GM10248 (cell line): ENCODE results near the gene ZC3H18.
"Not testable (repeated sequence)": the region's sequence is repeated elsewhere in the genome, so short reads cannot be mapped to it uniquely, and the experiment has no call there.

Experiments
- CTCF ChIA-PET: fragments of 300-600 bp; sonication (Branson Sonifier 250); formaldehyde crosslinking; extraction: SDS; loops from one replicate; lab custom pipeline; 2021; ENCODE audit warnings: antibody characterized with exemption; lab: Yijun Ruan, JAX
- POLR2A ChIA-PET: fragments of 350-650 bp; sonication (Branson Sonifier 250); formaldehyde crosslinking; extraction: SDS; loops from one replicate; lab custom pipeline; 2020; ENCODE audit warnings: antibody characterized with exemption; lab: Yijun Ruan, JAX
- DNase-seq: peaks from one replicate; pipeline ENCODE4 v3.0.0; 2012; ENCODE audit errors: extremely low spot score
- TF ChIP-seq, protein P1 (sequence below): IDR thresholded peaks from 2 replicates; pipeline ENCODE4 v1.5.1; 2012; ENCODE audit warnings: mild to moderate bottlenecking, low read depth; ENCODE audit errors: extremely low read depth, missing control alignments, control extremely low read depth

The ZC3H18 gene

DNA sequence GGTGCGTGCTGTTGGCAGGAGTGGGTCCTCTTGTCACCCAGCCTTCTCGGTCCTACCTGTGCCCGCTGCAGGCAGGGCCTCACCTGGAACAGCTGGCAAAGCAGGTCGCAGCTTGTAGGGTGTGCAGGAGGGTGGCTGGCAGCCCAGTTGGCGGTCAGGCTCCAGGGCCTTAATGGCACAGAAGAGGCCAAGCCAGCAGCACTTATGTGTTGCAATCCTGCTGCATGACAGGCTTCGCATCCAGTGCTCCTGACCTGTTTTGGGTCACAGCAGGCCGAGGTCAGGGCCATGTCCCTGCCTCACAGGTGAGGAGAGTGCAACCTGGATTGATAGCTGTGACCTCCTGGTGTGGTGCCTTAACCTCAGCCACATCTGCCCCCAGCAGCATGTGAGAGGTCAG, 31.9 kb downstream of the ZC3H18 start:
- POLR2A ChIA-PET, result interaction anchor here (0.7 kb wide), 1 partner anchor 29 kb away, joined by 5 read pairs; no protein-coding TSS in a partner anchor

DNA sequence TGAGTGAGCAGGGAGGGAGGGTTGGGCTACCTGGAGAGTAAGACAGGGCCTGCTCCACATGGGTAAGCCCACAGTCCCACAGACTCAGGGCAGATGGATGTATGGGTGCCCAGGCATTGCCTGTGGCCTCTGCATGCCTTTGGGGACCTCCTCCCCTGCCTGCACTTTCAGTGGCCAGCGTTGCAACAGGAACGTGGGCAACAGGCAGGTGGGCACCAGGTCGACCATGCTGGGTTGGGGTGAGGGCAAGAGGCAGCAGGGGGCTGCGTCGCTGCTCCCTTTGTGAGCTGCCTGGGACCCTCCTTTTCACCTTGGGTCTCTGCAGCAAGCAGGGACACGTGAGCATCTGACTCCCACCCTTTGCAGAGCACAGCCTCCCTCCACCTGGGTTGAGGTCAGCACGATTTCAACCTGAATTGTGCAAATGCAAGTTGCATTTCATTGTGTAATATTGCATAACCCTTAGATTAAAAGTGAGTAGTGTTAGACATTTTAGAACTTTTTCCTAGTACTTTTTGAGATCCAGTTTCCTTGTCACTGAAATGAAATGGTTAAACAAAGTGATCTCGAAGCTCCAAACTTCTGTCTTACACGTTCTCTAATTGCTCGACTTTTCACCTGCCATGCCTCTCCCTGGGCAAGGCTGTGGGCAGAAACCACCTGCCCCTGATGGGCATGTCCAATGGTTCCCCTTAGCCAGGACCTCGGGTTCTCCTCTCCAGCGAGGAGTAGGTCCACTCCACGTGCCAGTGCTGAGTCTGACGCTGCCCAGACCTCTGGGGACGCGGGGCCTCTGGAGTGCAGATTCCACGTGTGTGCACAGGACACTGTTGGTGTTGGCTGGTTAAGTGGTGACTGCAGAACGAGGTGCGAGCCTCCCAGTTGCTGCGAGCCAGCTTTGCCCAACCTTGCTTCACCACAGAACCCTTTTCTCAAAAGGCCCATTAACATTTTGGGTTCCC, 35.3 kb downstream of the ZC3H18 start:
- TF ChIP-seq, protein P1, sequence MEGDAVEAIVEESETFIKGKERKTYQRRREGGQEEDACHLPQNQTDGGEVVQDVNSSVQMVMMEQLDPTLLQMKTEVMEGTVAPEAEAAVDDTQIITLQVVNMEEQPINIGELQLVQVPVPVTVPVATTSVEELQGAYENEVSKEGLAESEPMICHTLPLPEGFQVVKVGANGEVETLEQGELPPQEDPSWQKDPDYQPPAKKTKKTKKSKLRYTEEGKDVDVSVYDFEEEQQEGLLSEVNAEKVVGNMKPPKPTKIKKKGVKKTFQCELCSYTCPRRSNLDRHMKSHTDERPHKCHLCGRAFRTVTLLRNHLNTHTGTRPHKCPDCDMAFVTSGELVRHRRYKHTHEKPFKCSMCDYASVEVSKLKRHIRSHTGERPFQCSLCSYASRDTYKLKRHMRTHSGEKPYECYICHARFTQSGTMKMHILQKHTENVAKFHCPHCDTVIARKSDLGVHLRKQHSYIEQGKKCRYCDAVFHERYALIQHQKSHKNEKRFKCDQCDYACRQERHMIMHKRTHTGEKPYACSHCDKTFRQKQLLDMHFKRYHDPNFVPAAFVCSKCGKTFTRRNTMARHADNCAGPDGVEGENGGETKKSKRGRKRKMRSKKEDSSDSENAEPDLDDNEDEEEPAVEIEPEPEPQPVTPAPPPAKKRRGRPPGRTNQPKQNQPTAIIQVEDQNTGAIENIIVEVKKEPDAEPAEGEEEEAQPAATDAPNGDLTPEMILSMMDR, result no peak
- CTCF ChIA-PET, result no interaction called here
- DNase-seq, result no peak
- POLR2A ChIA-PET, result no interaction called here

More for the DNA sequence above, 31.9 kb downstream of the ZC3H18 start:
- TF ChIP-seq, protein P1, result no peak
- DNase-seq, result no peak
- CTCF ChIA-PET, result no interaction called here

DNA sequence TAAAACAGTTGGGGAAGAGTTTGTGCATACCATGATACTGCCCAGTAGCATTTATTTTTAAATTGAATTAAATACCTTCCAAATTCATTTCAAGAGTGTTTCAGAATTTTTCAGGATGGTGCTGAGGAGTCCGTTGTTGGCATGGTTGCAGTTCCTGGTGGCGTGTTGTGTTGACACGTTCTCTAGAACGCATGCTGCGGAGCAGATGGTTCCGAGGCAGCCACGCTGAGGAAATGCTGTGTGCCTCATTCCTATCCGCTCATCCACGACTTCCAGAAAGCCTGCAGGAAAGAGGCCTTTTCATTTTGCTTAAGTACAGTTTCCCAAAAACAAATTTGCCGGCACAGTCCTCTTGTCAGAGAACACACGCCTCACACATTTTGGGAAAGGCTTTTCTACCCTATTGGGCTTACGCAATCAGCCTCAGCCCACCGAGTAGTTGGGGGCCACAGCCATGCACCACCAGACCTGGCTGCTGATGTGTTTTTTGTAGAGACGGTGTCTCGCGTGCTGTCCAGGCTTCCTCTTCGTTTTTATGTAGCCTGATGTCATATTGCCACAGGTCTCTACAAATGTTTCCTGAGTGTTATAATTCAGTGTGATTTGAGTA, 36.0 kb downstream of the ZC3H18 start:
- TF ChIP-seq, protein P1, result no peak
- ChIA-PET CTCF (interaction anchor here (1.5 kb wide), 1 partner anchor 27 kb away, joined by 3 read pairs; no protein-coding TSS in a partner anchor), POLR2A (no interaction called here)
- DNase-seq, result no peak

DNA sequence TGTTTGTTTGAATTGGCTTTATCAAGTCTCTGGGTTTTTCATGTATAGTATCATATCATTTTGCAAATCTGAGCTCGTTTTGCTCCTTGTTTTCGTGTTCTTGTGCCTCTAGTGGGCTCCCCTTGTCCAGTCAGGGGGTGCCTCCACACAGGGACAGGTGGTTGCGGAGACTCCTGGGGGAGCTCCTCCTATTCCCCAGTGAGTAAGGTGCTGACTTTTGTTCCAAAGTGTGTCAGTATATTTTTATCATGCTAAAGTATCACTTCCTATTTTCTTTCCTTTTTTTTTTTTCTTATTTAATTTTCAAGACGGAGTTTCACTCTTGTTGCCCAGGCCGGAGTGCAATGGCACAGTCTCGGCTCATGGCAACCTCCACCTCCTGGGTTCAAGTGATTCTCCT, 37.9 kb downstream of the ZC3H18 start:
- TF ChIP-seq, protein P1, result no peak
- CTCF ChIA-PET, result interaction anchor here (0.6 to 1.5 kb wide), 5 partner anchors 9 to 31 kb away, joined by 3 to 4 read pairs (median 3); no protein-coding TSS in a partner anchor
- POLR2A ChIA-PET, result no interaction called here
- DNase-seq, result no peak

DNA sequence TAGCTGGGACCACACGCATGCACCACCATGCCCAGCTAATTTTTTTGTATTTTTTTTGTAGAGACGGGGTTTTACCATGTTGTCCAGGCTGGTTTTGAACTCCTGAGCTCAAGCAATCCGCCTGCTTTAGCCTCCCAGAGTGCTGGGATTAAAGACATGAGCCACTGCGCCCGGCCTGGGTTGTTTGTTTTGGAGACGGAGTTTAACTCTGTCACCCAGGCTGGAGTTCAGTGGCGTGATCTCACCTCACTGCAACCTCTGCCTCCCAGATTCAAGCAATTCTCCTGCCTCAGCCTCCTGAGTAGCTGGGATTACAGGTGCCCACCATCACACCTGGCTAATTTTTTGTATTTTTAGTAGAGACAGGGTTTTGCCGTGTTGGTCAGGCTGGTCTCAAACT, 39.2 kb downstream of the ZC3H18 start:
- POLR2A ChIA-PET, DNase-seq, CTCF ChIA-PET: not testable (repeated sequence)

DNA sequence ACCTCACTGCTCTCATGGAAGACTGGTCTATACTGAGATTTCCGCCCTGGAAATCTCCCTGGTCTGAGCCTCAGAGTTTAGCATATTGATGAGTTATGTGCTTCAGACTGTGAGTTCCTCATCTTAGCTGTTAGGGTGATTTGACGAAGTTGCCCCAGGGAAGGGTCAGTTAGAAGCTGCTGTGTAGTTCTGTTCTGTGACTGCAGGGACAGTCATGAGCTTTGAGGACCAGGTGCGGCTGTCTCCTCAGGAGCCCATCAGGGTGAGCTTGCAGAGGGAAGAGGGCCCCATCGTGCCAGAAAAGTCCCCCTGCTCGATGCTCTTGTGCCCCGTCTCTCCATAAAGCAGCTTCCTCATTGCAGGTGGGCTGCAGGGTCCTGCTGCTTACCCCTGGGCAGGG, 39.9 kb downstream of the ZC3H18 start:
- ChIA-PET CTCF (no interaction called here), POLR2A (no interaction called here)
- TF ChIP-seq, protein P1, result no peak
- no peak for DNase-seq
